GM13977 (cell line): ENCODE data around the gene PNLIPRP2.

Experiments used
- DNase-seq: peaks from one replicate; pipeline ENCODE4 v3.0.0; 2012; ENCODE audit warnings: low spot score
- CTCF ChIP-seq: IDR thresholded peaks from 2 replicates; pipeline ENCODE4 v1.5.1; 2012; ENCODE audit warnings: mild to moderate bottlenecking, control low read depth; ENCODE audit not compliant: insufficient read depth; ENCODE audit errors: extremely low read depth, missing control alignments
- in situ Hi-C: fragments of 300-500 bp; cut with MboI; formaldehyde crosslinking; loops from one replicate; pipeline ENCODE4 v1.12.0; 2022; ENCODE audit warnings: low sequenced_read_pairs, low pct_unique_long_range_greater_than_20kb, mixed read lengths, inconsistent platforms; ENCODE audit not compliant: unreplicated experiment

Gene PNLIPRP2

GRCh38 chr10:116625845-116626244 lies 5.1 kb downstream of the PNLIPRP2 start:
- in situ Hi-C loops = no loop called here
- no peak for TF ChIP-seq CTCF
- no peak for DNase-seq

- no peak for TF ChIP-seq CTCF
- in situ Hi-C loops = no loop called here
- no peak for DNase-seq
Measured at GRCh38 chr10:116626815-116627214, 6.1 kb downstream of the PNLIPRP2 start.

GRCh38 chr10:116627386-116627933 lies 6.7 kb downstream of the PNLIPRP2 start:
- no peak for TF ChIP-seq CTCF
- in situ Hi-C loops = no loop called here
- DNase-seq = no peak

GRCh38 chr10:116629340-116629739 lies 8.6 kb downstream of the PNLIPRP2 start:
- TF ChIP-seq CTCF = no peak
- DNase-seq = no peak
- in situ Hi-C loops = no loop called here

- in situ Hi-C loops = no loop called here
- no peak for TF ChIP-seq CTCF
- DNase-seq = no peak
Measured at GRCh38 chr10:116630020-116630419, 9.3 kb downstream of the PNLIPRP2 start.

- no peak for DNase-seq
- in situ Hi-C loops = no loop called here
- no peak for TF ChIP-seq CTCF
Measured at GRCh38 chr10:116631871-116632295, 11.1 kb downstream of the PNLIPRP2 start.

- TF ChIP-seq CTCF = no peak
- in situ Hi-C loops = no loop called here
- no peak for DNase-seq
Measured at GRCh38 chr10:116632596-116633215, 12.0 kb downstream of the PNLIPRP2 start.
